SK-N-SH (cell line): ENCODE data around the gene RAD51B.

Source experiments
- FOSL2 ChIP-seq: IDR thresholded peaks from 2 replicates; pipeline ENCODE4 v1.4.0; 2012; ENCODE audit warnings: low read depth, mild to moderate bottlenecking, moderate library complexity, borderline replicate concordance
- NRF1 ChIP-seq: IDR thresholded peaks from 2 replicates; pipeline ENCODE4 v1.6.1; 2012; ENCODE audit warnings: low read depth, mild to moderate bottlenecking, low read length
- RFX5 ChIP-seq: IDR thresholded peaks from 2 replicates; pipeline ENCODE4 v1.6.1; 2012; ENCODE audit warnings: mild to moderate bottlenecking, improper control_type of control experiment, low read length
- TF ChIP-seq, protein P1 (sequence below): IDR thresholded peaks from 2 replicates; pipeline ENCODE4 v1.4.0; 2012; ENCODE audit warnings: low read depth
- TF ChIP-seq, protein P2 (sequence below): fragments of 200-600 bp; sonication (generic); IDR thresholded peaks from 2 replicates; pipeline ENCODE4 v1.6.1; 2017; ENCODE audit warnings: antibody characterized with exemption, mild to moderate bottlenecking, moderate library complexity

DNA sequence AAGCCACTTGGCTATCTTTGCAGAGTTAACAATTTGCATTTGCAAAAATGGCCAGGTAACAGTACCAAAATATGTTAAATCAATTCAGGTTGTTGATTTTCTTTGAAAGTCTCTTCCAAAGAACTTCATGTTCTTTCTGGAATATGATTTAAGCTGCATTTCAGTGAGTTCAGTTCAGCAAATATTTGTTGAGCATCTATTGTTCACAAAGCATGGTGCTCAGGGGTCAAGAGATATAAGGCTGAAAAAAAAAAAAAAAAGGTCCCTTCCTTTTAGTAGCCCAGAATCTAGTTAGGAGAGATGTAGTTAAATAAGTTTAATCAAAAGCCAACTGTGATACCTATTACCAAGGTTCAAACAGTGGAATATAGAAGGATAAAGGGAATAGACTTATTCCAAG lies 656.2 kb downstream of the RAD51B start:
- TF ChIP-seq, protein P1, sequence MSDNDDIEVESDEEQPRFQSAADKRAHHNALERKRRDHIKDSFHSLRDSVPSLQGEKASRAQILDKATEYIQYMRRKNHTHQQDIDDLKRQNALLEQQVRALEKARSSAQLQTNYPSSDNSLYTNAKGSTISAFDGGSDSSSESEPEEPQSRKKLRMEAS: no peak
- no peak for TF ChIP-seq NRF1
- no peak for TF ChIP-seq FOSL2
- no peak for TF ChIP-seq RFX5
- TF ChIP-seq, protein P2, sequence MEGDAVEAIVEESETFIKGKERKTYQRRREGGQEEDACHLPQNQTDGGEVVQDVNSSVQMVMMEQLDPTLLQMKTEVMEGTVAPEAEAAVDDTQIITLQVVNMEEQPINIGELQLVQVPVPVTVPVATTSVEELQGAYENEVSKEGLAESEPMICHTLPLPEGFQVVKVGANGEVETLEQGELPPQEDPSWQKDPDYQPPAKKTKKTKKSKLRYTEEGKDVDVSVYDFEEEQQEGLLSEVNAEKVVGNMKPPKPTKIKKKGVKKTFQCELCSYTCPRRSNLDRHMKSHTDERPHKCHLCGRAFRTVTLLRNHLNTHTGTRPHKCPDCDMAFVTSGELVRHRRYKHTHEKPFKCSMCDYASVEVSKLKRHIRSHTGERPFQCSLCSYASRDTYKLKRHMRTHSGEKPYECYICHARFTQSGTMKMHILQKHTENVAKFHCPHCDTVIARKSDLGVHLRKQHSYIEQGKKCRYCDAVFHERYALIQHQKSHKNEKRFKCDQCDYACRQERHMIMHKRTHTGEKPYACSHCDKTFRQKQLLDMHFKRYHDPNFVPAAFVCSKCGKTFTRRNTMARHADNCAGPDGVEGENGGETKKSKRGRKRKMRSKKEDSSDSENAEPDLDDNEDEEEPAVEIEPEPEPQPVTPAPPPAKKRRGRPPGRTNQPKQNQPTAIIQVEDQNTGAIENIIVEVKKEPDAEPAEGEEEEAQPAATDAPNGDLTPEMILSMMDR: no peak
